ENCODE measurements around the gene CD200R1. TPM values are rescaled to one million over a fixed set of nuclear protein-coding genes. Genes with fewer than 3 reads are reported as not detected.

The CD200R1 gene
- total RNA-seq, 2 donors from 2014 or later, result 1.1 to 2.9 TPM

DNA sequence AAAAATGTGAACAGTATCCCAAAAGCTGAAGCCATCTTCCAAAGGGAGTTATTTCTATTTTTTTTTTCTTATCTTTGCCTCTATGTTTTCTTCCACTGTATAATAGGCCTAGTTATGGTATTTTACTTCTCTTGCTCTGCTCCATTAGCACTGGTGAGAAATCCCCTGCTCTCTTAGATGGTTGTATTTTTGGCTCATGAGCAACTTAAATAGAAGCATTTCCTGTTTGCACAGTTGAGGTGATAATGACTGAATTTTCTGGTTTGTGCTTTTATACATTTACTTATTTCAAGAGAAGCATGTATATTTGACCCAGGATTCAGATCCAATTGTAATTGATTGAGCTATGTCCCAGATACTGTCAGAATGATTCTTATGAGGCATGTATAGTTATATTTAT is 66.7 kb downstream of the CD200R1 start:
- DNase-seq, result no peak
- intact Hi-C loops (cut with DNase I), result no loop called here
- ATAC-seq, result no peak

DNA sequence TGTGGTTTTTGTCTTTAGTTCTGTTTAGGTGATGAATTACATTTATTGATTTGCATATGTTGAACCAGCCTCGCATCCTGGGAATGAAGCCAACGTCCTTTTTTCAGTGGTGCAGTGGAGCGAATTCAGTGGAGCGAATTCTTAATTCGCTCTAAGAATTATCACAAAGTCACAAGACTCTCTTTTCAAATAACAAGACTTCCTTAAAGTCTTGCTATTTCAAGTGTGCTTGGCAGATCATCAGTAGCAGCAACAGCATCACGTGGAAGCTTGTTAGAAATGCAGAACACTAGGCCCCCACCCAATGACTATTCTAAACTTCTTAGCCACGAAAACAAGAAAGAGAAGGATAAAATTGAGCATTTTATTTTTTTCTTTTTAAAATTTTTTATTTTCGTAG is 70.1 kb downstream of the CD200R1 start:
- intact Hi-C loops (cut with DNase I), result no loop called here
- DNase-seq (no peak), ATAC-seq (no peak)

DNA sequence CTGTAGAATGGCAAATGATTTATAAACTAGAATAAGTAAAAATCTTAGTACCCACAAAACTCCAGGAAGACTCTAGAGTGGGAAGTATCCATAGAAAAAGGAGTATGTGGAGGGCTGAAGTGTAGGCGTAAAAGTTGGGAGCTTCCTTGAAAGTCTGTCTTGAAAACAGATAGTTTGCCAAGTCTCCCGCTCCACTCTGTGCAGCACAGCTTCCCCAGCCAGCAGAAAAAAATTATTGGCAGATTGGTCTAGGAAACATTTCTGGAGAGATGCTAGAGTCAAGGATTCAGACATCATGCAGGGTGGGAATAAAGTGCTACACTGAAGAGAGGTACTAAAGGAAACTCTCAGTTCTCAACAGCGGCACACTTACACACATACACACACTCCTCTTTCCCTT is 74.8 kb downstream of the CD200R1 start:
- intact Hi-C loops (cut with DNase I), result no loop called here
- ATAC-seq, result peak in 1 of 2 donors; percentile 68
- no peak for DNase-seq

DNA sequence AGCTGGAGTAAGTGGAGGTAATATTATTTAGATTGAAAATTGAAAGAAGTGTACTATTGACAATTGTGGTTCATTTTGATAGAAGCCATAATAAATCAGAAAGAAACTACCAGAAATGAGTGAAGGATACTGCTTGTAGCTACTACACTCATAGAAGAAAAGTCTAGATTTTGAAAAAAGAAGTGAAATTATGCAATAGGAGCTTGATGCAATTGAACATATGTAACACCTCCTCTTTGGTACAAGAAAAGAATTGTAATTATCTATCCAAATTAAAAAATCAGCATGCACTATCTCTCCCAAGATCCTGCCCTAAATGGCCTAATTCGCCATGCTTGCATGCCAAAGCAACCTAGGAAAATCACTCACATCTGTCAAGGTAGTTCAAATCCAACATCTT is 77.1 kb downstream of the CD200R1 start:
- intact Hi-C loops (cut with DNase I), result no loop called here
- DNase-seq (no peak), ATAC-seq (no peak)

DNA sequence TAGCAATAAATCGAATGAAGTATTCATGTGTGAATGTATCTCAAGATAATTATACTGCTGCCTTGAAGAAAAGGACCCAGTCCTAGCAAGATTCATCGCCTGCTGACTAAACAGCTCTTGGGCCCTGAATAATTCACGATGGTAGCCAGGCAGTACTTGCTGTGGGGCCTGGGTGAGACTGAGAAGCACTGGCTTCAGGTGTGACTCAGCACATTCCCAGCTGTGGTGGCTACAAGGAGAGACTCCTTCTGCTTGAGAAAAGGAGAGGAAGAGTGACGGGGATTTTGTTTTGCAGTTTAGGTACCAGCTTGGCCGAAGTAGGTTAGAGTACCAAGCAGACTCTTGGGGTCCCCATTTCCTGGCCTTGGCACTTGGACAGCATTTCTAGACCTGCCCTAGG is 80.6 kb downstream of the CD200R1 start:
- DNase-seq (no peak), ATAC-seq (no peak)
- intact Hi-C loops (cut with DNase I), result no loop called here

DNA sequence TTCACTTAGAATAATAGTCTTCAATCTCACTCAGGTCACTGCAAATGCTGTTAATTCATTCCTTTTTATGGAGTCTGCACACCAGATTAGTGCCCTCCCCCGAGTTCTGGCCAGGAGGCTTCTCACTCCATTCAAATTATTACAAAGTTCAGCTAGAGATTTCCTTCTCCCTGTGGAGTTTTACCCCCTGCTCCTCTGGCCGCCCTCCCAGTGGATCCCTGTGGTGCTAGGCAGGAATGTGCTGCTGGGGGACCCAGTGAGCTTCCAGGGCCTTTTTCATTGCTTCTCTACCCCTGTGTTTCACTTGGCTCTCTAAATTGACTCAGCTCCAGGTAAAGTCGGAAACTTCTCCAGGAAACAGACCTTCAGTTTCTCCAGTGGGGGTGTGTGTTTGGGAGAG is 85.5 kb downstream of the CD200R1 start:
- no peak for DNase-seq
- intact Hi-C loops (cut with DNase I), result no loop called here
- no peak for ATAC-seq

DNA sequence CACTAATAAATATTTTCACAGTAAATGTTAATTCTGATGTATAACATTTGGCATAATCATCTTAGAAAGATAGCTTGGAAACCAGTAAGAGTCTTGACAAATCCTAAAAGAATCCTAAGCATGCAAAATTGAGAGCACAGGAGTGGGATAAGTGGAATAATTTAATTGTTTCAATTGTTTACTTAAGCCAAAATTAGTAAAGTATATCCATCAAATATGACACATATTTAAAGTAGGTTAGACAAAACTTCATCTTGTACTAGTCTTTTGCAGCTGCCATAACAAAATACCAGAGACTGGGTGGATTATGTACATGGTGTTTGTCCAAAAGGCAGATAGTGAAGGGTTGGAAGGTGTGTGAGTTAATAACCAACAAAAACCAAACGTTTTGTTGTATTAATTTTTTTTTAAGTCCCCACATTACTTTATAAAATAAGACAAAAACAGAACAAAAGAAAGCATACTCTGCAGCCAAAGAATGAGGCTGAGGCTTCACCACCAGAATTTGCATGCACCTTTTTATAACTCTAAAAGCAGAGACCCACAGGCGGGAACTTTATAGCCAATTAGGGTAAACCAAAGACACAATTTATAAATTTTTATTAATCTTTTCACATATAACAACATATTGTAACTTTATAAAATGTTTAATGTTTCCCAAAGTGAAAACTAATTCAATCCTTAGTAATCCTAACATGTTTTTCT is 86.4 kb downstream of the CD200R1 start:
- intact Hi-C loops (cut with DNase I), result no loop called here
- no peak for ATAC-seq

DNA sequence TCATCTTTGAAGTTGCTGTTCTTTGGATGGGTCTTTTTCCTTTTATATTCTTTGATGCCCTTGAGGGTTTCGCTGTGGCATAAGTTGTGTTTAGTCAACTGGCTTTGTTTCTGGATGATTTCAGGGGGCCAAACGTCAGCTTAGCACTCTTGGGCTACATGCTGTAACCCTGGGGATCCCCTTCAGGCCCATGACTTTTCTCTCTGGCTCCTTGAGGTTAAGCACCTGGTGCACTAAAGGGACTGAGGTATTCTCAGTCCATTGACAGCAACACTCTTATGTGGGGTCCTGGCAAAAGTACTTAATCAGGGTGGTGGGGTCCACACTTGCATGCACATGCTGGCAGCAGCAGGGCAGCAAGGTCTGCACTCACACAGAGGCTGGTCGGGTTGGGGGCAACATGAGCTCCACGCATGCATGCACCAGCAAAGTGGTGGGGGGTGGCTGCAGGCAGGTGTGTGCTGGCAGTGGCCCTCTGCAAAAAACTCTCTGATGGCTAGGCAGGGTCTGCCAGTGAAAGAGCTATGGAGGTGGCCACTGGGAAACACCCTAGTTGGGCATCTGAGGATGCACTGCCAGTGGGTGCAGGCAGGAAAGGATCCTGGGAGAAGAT is 90.1 kb downstream of the CD200R1 start:
- DNase-seq (no peak), ATAC-seq (no peak)
- intact Hi-C loops (cut with DNase I), result no loop called here

More for the DNA sequence above, 86.4 kb downstream of the CD200R1 start:
- DNase-seq, result no peak

DNA sequence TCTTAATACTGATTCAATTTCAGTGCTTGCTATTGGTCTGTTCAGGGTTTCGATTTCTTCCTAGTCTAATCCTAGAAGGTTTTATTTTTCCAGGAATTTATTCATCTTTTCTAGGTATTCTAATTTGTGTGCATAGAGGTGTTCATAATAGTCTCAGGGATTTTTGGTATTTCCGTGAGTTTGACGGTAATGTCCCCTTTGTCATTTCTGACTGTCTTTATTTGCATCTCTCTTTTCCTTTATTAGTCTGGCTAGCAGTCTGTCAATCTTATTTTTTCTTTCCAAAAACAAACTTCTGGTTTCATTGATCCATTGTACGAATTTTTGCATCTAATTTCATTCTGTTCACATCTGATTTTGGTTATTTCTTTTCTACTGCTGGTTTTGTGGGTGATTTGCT is 93.0 kb downstream of the CD200R1 start:
- intact Hi-C loops (cut with DNase I), result no loop called here
- no peak for DNase-seq
- ATAC-seq, result no peak

DNA sequence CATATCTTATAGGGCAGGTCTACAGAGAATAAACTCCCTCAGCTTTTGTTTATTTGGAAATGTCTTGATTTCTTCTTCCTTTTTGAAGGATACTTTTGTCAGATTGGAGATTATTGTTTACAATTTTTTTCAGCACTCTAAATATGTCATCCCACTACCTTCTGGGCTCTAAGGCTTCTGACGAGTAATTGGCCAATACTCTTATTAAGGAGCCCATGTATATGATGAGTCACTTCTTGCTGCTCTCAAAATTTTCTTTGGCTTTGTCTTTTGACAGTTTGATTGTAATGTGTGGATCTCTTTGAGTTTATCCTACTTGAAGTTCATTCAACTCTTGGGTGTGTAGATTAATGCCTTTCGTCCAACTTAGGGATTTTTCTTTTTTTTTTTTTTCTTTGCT is 99.3 kb downstream of the CD200R1 start:
- no peak for ATAC-seq
- intact Hi-C loops (cut with DNase I), result no loop called here
- no peak for DNase-seq

DNA sequence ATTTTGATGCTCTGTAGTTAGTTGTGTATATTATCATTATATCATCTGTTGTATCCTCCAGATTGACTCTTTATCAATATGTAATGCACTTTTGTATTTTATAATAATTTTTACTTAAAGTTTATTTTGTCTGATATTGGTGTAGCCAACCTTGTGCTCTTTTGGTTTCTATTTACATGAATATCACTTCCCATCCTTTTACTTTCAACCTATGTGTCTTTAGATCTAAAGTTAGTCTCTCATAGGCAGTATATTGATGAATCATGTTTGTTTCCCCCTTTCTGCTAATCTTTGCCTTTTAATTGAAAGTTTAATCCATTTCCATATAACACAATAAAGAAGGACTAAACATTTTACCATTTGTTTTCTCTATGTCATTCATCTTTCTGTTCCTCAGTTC is 100.2 kb downstream of the CD200R1 start:
- intact Hi-C loops (cut with DNase I), result no loop called here
- ATAC-seq, result no peak
- DNase-seq, result no peak

DNA sequence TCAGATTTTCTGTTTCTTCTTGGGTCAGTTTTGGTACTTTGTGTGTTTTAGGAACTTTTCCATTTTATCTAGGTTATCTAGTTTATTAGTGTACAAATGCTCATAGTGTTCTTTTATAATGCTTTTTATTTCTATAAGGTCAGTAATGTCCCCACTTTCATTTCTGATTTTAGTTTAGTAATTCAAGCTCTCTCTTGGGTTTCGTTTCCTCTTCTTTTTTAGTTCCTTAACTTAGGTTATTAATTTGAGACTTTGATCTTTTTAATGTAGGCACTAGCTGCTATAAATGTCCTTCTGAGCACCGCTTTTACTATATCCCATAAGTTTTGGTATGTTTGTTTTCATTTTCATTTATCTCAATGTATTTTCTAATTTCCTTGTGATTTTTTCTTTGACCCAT is 101.3 kb downstream of the CD200R1 start:
- ATAC-seq (no peak), DNase-seq (no peak)
- intact Hi-C loops (cut with DNase I), result no loop called here

DNA sequence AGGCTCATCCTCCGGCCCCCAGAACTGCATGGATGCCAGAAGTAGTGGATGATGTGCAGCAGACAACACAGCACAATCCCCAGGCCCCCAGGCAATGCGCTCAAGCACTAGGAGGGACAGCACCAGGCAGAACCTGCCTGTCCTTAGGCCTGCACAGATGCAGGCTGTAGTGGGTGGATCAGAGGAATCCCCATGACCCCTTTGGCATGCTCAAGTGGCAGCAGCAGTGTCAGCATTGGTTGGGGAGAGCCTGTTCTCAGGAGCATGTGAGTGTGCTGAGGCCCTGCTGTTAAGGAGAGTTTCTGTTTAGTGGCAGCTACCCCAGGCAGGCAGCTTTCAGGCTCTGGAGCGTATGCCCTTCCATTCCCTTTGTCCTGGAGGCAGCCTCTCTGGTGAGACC is 103.2 kb downstream of the CD200R1 start:
- DNase-seq, result no peak
- ATAC-seq, result no peak
- intact Hi-C loops (cut with DNase I), result no loop called here

Other genes starting within 250 kb of the CD200R1 start
- gene CD200R1L, start 128.2 kb downstream of the CD200R1 start, total RNA-seq, result not detected
- 10 to 100 TPM; 14.3 to 15.9 TPM for gene GTPBP8, start 15.9 kb upstream of the CD200R1 start, total RNA-seq
- 10 to 100 TPM; 14.5 to 16.3 TPM for gene BOC, start 236.5 kb upstream of the CD200R1 start, total RNA-seq